Measurements from ENCODE around the gene TWNK.

GRCh38 chr10:101005869-101006567, 18.7 kb downstream of the TWNK start:
- TF ChIP-seq SUZ12 (IDR thresholded peaks at IDR 0.05; ENCODE audit: extremely low read depth, insufficient read depth, insufficient read length): no peak
- no peak for TF ChIP-seq ZNF274 (IDR thresholded peaks at IDR 0.05; ENCODE audit: low read depth, low read length)
- no peak for TF ChIP-seq YY1 (IDR thresholded peaks at IDR 0.05; ENCODE audit: insufficient read depth, insufficient read length)
